GM12878 (cell line): ENCODE measurements around the gene CERK. TPM values are rescaled to one million over a fixed set of nuclear protein-coding genes. Genes with fewer than 3 reads are reported as not detected.
A peak's percentile ranks its signal among the peaks of the same experiment; 100 is the strongest.

Experiments used
- ATAC-seq: fragments of 200-7000 bp; cut with Tn5 transposase; 3 replicates; pipeline ENCODE4 v1.9.1; 2020; ENCODE audit warnings: mild to moderate bottlenecking, moderate library complexity
- BruUV-seq: library from RNA; stranded (reverse); fragments of 400-500 nt; replicated peaks from 2 replicates; lab custom pipeline; 2021; lab: Mats Ljungman, UMichigan
- CTCF ChIA-PET: fragments of 300-600 bp; sonication (Branson Sonifier 250); formaldehyde crosslinking; extraction: SDS; loops from one replicate; lab custom pipeline; 2021; ENCODE audit warnings: inconsistent platforms; lab: Yijun Ruan, JAX
- POLR2A ChIA-PET: fragments of 350-600 bp; formaldehyde crosslinking; extraction: SDS; loops from one replicate; lab custom pipeline; 2021; ENCODE audit warnings: inconsistent platforms; lab: Charles Lee
- RAD21 ChIA-PET: fragments of 300-600 bp; sonication (Branson Sonifier 250); formaldehyde crosslinking; loops from one replicate; lab custom pipeline; 2023; ENCODE audit warnings: antibody characterized with exemption; ENCODE audit not compliant: unreplicated experiment; lab: Charles Lee
- SMC1A ChIA-PET: fragments of 300-600 bp; sonication (Branson Sonifier 250); formaldehyde crosslinking; loops from one replicate; lab custom pipeline; 2023; ENCODE audit not compliant: unreplicated experiment, uncharacterized antibody; lab: Charles Lee
- DNase-seq: peaks from one replicate; pipeline ENCODE4 v3.0.0-alpha.2; 2011; ENCODE audit warnings: low read depth, low spot score
- FAIRE-seq: peaks from 3 replicates; lab custom pipeline; 2011; peaks lifted over from hg19 to GRCh38; lab: Jason Lieb, UNC
- H2AFZ ChIP-seq: 2 replicates; pipeline ENCODE4 v1.6.0; 2011; ENCODE audit warnings: low read depth, low read length, control low read depth; ENCODE audit not compliant: control insufficient read depth
- H3K27ac ChIP-seq: 2 replicates; pipeline ENCODE4 v1.5.1; 2011; ENCODE audit warnings: control low read depth; ENCODE audit not compliant: control insufficient read depth, insufficient read depth
- H3K27me3 ChIP-seq, 2 experiments: replicated peaks in 1 of 2; 2 replicates each; pipeline versions ENCODE4 v1.6.0 to v1.6.1; 2011; ENCODE audit warnings: low read length in 1 of 2; ENCODE audit not compliant: control insufficient read depth in 2 of 2, insufficient read depth in 2 of 2
- H3K36me3 ChIP-seq, 2 experiments: 2 replicates each; pipeline ENCODE4 v1.5.1; 2011; ENCODE audit warnings: low read length in 1 of 2; ENCODE audit not compliant: control insufficient read depth in 2 of 2, insufficient read depth in 2 of 2
- H3K4me1 ChIP-seq: 2 replicates; pipeline ENCODE4 v1.6.1; 2011; ENCODE audit warnings: mild to moderate bottlenecking, low read length, moderate library complexity, mixed read lengths; ENCODE audit not compliant: control insufficient read depth, insufficient read depth
- H3K4me2 ChIP-seq: 2 replicates; pipeline ENCODE4 v1.6.0; 2011; ENCODE audit warnings: control low read depth; ENCODE audit not compliant: control insufficient read depth, insufficient read depth
- H3K4me3 ChIP-seq: fragments of 200-600 bp; sonication (generic); 2 replicates; pipeline ENCODE4 v1.5.1; 2016
- H3K79me2 ChIP-seq: 2 replicates; pipeline ENCODE4 v1.6.0; 2011; ENCODE audit warnings: low read length; ENCODE audit not compliant: control insufficient read depth, insufficient read depth
- H3K9ac ChIP-seq: 2 replicates; pipeline ENCODE4 v1.8.0; 2011; ENCODE audit warnings: low read length, control low read depth, mixed read lengths; ENCODE audit not compliant: control insufficient read depth, insufficient read depth
- H3K9me3 ChIP-seq: replicated peaks from 3 replicates; pipeline ENCODE4 v1.5.1; 2011; ENCODE audit warnings: mild to moderate bottlenecking, low read length; ENCODE audit not compliant: control insufficient read depth, insufficient read depth
- H4K20me1 ChIP-seq: 2 replicates; pipeline ENCODE4 v1.6.0; 2011; ENCODE audit not compliant: control insufficient read depth, insufficient read depth
- ASH2L ChIP-seq: fragments of 300-600, 200-600 bp; sonication (generic); IDR thresholded peaks from 2 replicates; pipeline ENCODE4 v1.6.1; 2017; ENCODE audit warnings: low read depth, mild to moderate bottlenecking, borderline replicate concordance
- BCL3 ChIP-seq: IDR thresholded peaks from 2 replicates; pipeline ENCODE4 v1.6.1; 2011; ENCODE audit warnings: borderline replicate concordance, low read depth, mild to moderate bottlenecking, moderate library complexity, low read length; ENCODE audit not compliant: insufficient read depth, poor library complexity, severe bottlenecking
- CBFB ChIP-seq: IDR thresholded peaks from 2 replicates; pipeline ENCODE4 v1.6.1; 2016; ENCODE audit warnings: antibody characterized with exemption, low read depth
- CHD1 ChIP-seq: IDR thresholded peaks from 2 replicates; pipeline ENCODE4 v1.6.1; 2012; ENCODE audit warnings: low read depth, low read length, improper control_type of control experiment
- CHD2 ChIP-seq: IDR thresholded peaks from 2 replicates; pipeline ENCODE4 v1.6.1; 2011; ENCODE audit warnings: low read depth, low read length, improper control_type of control experiment, borderline replicate concordance
- KDM1A ChIP-seq: fragments of 200-600 bp; sonication (generic); IDR thresholded peaks from 2 replicates; pipeline ENCODE4 v1.6.1; 2016; ENCODE audit warnings: borderline replicate concordance
- LARP7 ChIP-seq: fragments of 450-650 bp; IDR thresholded peaks from 2 replicates; pipeline ENCODE4 v1.6.1; 2017; ENCODE audit warnings: mild to moderate bottlenecking
- NKRF ChIP-seq: fragments of 450-650 bp; conservative IDR thresholded peaks from 2 replicates; pipeline ENCODE4 v1.6.1; 2017; ENCODE audit warnings: mild to moderate bottlenecking, moderate library complexity
- RUNX3 ChIP-seq: IDR thresholded peaks from 2 replicates; pipeline ENCODE4 v1.6.1; 2012; ENCODE audit warnings: low read length, inconsistent platforms
- SIN3A ChIP-seq: IDR thresholded peaks from 2 replicates; pipeline ENCODE4 v1.6.1; 2012; ENCODE audit warnings: low read depth, low read length, improper control_type of control experiment
- SPI1 ChIP-seq: IDR thresholded peaks from 2 replicates; pipeline ENCODE4 v1.6.1; 2011; ENCODE audit warnings: low read depth, mild to moderate bottlenecking, low read length, moderate library complexity, borderline replicate concordance; ENCODE audit not compliant: insufficient read depth
- TAF1 ChIP-seq: IDR thresholded peaks from 2 replicates; pipeline ENCODE4 v1.6.1; 2011; ENCODE audit warnings: mild to moderate bottlenecking, low read depth, low read length, borderline replicate concordance
- TCF12 ChIP-seq: IDR thresholded peaks from 2 replicates; pipeline ENCODE4 v1.6.1; 2011; ENCODE audit warnings: low read depth, mild to moderate bottlenecking, low read length
- ZNF207 ChIP-seq: fragments of 450-650 bp; IDR thresholded peaks from 2 replicates; pipeline ENCODE4 v1.6.1; 2014; ENCODE audit warnings: antibody characterized with exemption, mild to moderate bottlenecking, borderline replicate concordance
- ZNF274 ChIP-seq: IDR thresholded peaks from one replicate; pipeline ENCODE4 v1.8.0; 2011; ENCODE audit not compliant: insufficient read length, insufficient read depth
- ZNF384 ChIP-seq: IDR thresholded peaks from 2 replicates; pipeline ENCODE4 v1.6.1; 2012; ENCODE audit warnings: low read depth, mild to moderate bottlenecking, low read length, improper control_type of control experiment, borderline replicate concordance
- ZSCAN29 ChIP-seq: fragments of 450-650 bp; IDR thresholded peaks from 2 replicates; pipeline ENCODE4 v1.6.1; 2017; ENCODE audit warnings: mild to moderate bottlenecking, moderate library complexity
- WGBS: methylation state at CpG from one replicate; pipeline ENCODE4 v1.1.6; 2016; ENCODE audit warnings: low lambda C conversion rate; ENCODE audit not compliant: insufficient replicate concordance, insufficient coverage; ENCODE audit errors: missing lambda C conversion rate; 5-methylcytosine and 5-hydroxymethylcytosine counted together
- in situ Hi-C: fragments of 300-500 bp; cut with MboI; formaldehyde crosslinking; loops from 9 replicates; pipeline ENCODE4 v1.14.3; 2018; ENCODE audit warnings: mixed read lengths
- intact Hi-C: fragments of 100-400 bp; cut with micrococcal nuclease; formaldehyde crosslinking; loops from one replicate; pipeline ENCODE4 v1.14.2; 2022; ENCODE audit not compliant: unreplicated experiment
- polyA plus RNA-seq, 11 experiments: library from polyadenylated mRNA; depleted of rRNA in 4 of 11; unstranded in 6 of 11; stranded (reverse) in 5 of 11; fragments of >200 nt; fragmentation: Nextera tagmentation in 4 of 11; fragmentation: Illumina TruSeq in 1 of 11; extraction: Ambion mirVana in 4 of 11; extraction: Trizol in 1 of 11; gene quantifications; 1 replicate in 1 of 11; 2 replicates in 10 of 11; pipeline versions ENCODE4 v1.2.1 to v1.2.3, GENCODE V29; 2011 to 2016; ENCODE audit warnings: inconsistent platforms in 2 of 11, missing spikeins in 2 of 11, low read depth in 1 of 11
- total RNA-seq, 4 experiments: library from RNA; depleted of rRNA in 3 of 4; stranded (reverse); fragments of >200 nt in 3 of 4; fragmentation: Illumina TruSeq in 1 of 4; extraction: Trizol in 1 of 4; gene quantifications; 2 replicates each; pipeline versions ENCODE4 v1.2.1 to v1.2.3, GENCODE V29; 2013 to 2021

CERK gene
- total and polyA plus RNA-seq, 10 of the 15 experiments (the other 5 are each of a cell fraction or from before 2014, with no cell fraction given), result 4.0 to 41.1 (median 30.2) TPM

- no peak for TF ChIP-seq ZNF207
- peak; percentile 72; the same call in 1 of the 2 replicates for TF ChIP-seq SIN3A
- TF ChIP-seq ZNF274, result no peak
- TF ChIP-seq LARP7, result no peak
- TF ChIP-seq TCF12, result no peak
- no peak for TF ChIP-seq ZSCAN29
- TF ChIP-seq SPI1, result no peak
- TF ChIP-seq TAF1, result no peak
- 0 out of 2 replicates have a peak, but pooled peaks have one; percentile 45 for TF ChIP-seq NKRF
Observed at GRCh38 chr22:46770151-46770641, 32.1 kb upstream of the CERK start (continued).

- FAIRE-seq, result no peak
- 12% methylated on average over 5 of the region's 6 CpGs for WGBS
- H4K20me1 ChIP-seq, result peaks cover 3% of the 10 kb centered on the region; the same call in 1 of the 2 replicates
- H3K27ac ChIP-seq, result peak overlapping the region; percentile 90
- ATAC-seq, result no peak
- H3K36me3 ChIP-seq, result peaks cover 1 to 9% of the 10 kb centered on the region in 2 experiments; a peak in 3 of 4 replicates
- intact Hi-C loops (loop anchor here (10.0 kb wide), 1 partner anchor 175 kb away; no protein-coding TSS in a partner anchor), in situ Hi-C loops (loop anchor here (25.0 kb wide), 1 partner anchor 1318 kb away; no protein-coding TSS in a partner anchor)
- ChIA-PET RAD21 (interaction anchor here (0.7 to 3.0 kb wide), 6 partner anchors 7 to 206 kb away, joined by 3 to 18 read pairs (median 4); partner anchors contain the start of gene TBC1D22A), SMC1A (interaction anchor here (1.3 to 2.2 kb wide), 2 partner anchors 9 to 11 kb away, joined by 5 to 7 read pairs; no protein-coding TSS in a partner anchor), CTCF (interaction anchor here (1.5 to 8.2 kb wide), 3 partner anchors 9 to 33 kb away, joined by 3 to 117 read pairs (median 21); partner anchors contain the start of gene TBC1D22A), POLR2A (no interaction called here)
- H3K4me2 ChIP-seq, result peak overlapping the region; percentile 96
- no peak for DNase-seq
- H3K9ac ChIP-seq, result peak overlapping the region; percentile 75
- H3K27me3 ChIP-seq, result no peaks in the 10 kb centered on the region
- H3K4me1 ChIP-seq, result peaks cover 64% of the 10 kb centered on the region
- H2AFZ ChIP-seq, result no peak overlapping the region
- H3K79me2 ChIP-seq, result peaks cover 71% of the 10 kb centered on the region
- H3K4me3 ChIP-seq, result peak overlapping the region; percentile 62; the same call in 1 of the 2 replicates
- no peaks in the 10 kb centered on the region for H3K9me3 ChIP-seq
- BruUV-seq, result no TSS peak
- no peak for TF ChIP-seq ZNF384
- TF ChIP-seq ASH2L, result no peak
- no peak for TF ChIP-seq RUNX3
- no peak for TF ChIP-seq CHD2
- no peak for TF ChIP-seq CBFB
- TF ChIP-seq CHD1, result no peak
- TF ChIP-seq ZNF207, result no peak
- no peak for TF ChIP-seq KDM1A
- no peak for TF ChIP-seq BCL3
Observed at GRCh38 chr22:46769706-46770105, 31.7 kb upstream of the CERK start.
